Pancreas (tissue), 10 donors: ENCODE measurements around the gene SLC7A7. TPM values are rescaled to one million over a fixed set of nuclear protein-coding genes. Genes with fewer than 3 reads are reported as not detected.

Source experiments
- ATAC-seq, 4 donors: fragments of 200-7000 bp; cut with Tn5 transposase; one replicate each; pipeline versions ENCODE4 v1.8.0 to v1.9.1; 2020; ENCODE audit warnings: mild to moderate bottlenecking in 4 of 4, moderate library complexity in 4 of 4
- DNase-seq, 6 donors: peaks; one replicate each; pipeline ENCODE4 v3.0.0-alpha.2; 2020
- FAIRE-seq: peaks from 2 replicates; lab custom pipeline; 2012; peaks lifted over from hg19 to GRCh38; lab: Jason Lieb, UNC
- H3K27ac ChIP-seq, 4 donors: fragments of 200-600 bp; sonication (generic); 1 replicate in 3 of 4; 2 replicates in 1 of 4; pipeline versions ENCODE4 v1.5.0 to v1.8.0; 2020
- H3K27me3 ChIP-seq, 4 donors: fragments of 200-600 bp; one replicate each; pipeline ENCODE4 v1.8.0; 2021
- H3K36me3 ChIP-seq, 3 donors: fragments of 200-600 bp; sonication (generic) in 1 of 3; one replicate each; pipeline versions ENCODE4 v1.5.0 to v1.8.0; 2020 to 2021
- H3K4me1 ChIP-seq, 3 donors: fragments of 200-600 bp; one replicate each; pipeline ENCODE4 v1.8.0; 2021
- H3K4me3 ChIP-seq, 4 donors: fragments of 200-600 bp; sonication (generic) in 2 of 4; one replicate each; pipeline versions ENCODE4 v1.5.0 to v1.8.0; 2020 to 2021
- H3K9me3 ChIP-seq, 4 donors: fragments of 200-600 bp; one replicate each; pipeline ENCODE4 v1.8.0; 2021
- CTCF ChIP-seq, 4 donors: fragments of 200-600 bp; sonication (generic) in 3 of 4; IDR thresholded peaks; one replicate each; pipeline versions ENCODE4 v1.5.0 to v1.8.0; 2021; ENCODE audit warnings: antibody characterized with exemption in 4 of 4
- whole genome bisulfite sequencing, 2 donors: extraction: QIAGEN DNeasy Blood & Tissue Kit; methylation state at CpG; one replicate each; pipeline ENCODE4 v1.1.7; 2013; 5-methylcytosine and 5-hydroxymethylcytosine counted together
- intact Hi-C, 3 donors: fragments of 100-400 bp; cut with DNase I; formaldehyde crosslinking; loops; one replicate each; pipeline versions ENCODE4 v1.11.1 to v1.14.2; 2022
- polyA plus RNA-seq, 2 donors: library from polyadenylated mRNA; stranded (reverse); fragments of 200-250 nt; gene quantifications; one replicate each; pipeline ENCODE4 v1.2.3, GENCODE V29; 2013
- total RNA-seq, 6 donors: library from RNA; stranded (reverse); fragmentation: NEBNext Ultra II Directional in 4 of 6; extraction: Animal tissue kit (Norgen Biotek cat#: 25700) in 4 of 6; gene quantifications; one replicate each; pipeline versions ENCODE4 v1.2.1 to v1.2.4, GENCODE V29; 2021 to 2023
- donor health status: healthy with polysubstance abuse.
- donor health status: DM: no; HTN: no; CAD: no; lungs with moderate emphysema.
- donor health status: DM: no; HTN: no; CAD: no.
- donor health status: control.
- donor health status: control.
- donor health status: Bipolar disorder and iron deficiency.
- donor health status: DM: yes; HTN: yes; CAD: no.
- donor health status: DM: no; HTN: no; CAD: no.
- donor health status: DM: no; HTN: no; CAD: no.
- donor health status: DM: yes; HTN: yes; CAD: no.

The SLC7A7 gene
- total and polyA plus RNA-seq, 8 donors, result 2.9 to 13.1 (median 5.7) TPM

- Histone ChIP-seq H3K36me3 (no peaks in the 10 kb centered on the region), H3K27ac (no peak overlapping the region), H3K4me3 (no peak overlapping the region), H3K27me3 (no peaks in the 10 kb centered on the region), H3K4me1 (no peaks in the 10 kb centered on the region), H3K9me3 (no peaks in the 10 kb centered on the region)
- FAIRE-seq (no peak), DNase-seq (no peak), ATAC-seq (no peak)
- WGBS, 2 donors, result 86 to 91% methylated on average over 3 of the region's 3 CpGs
- intact Hi-C loops, result no loop called here
- TF ChIP-seq CTCF (IDR thresholded peaks at IDR 0.05), result no peak
Measured at GRCh38 chr14:22803687-22803974, 11.6 kb downstream of the SLC7A7 start.

- H3K36me3 ChIP-seq, result no peaks in the 10 kb centered on the region
- no peak for TF ChIP-seq CTCF (IDR thresholded peaks at IDR 0.05)
- H3K27ac ChIP-seq, result no peak overlapping the region
- WGBS, 2 donors, result 82 to 89% methylated on average over 12 of the region's 12 CpGs
- no peak overlapping the region for H3K4me3 ChIP-seq
- no peak for ATAC-seq
- no peaks in the 10 kb centered on the region for H3K27me3 ChIP-seq
- DNase-seq, result no peak
- intact Hi-C loops, result no loop called here
- no peak for FAIRE-seq
- no peaks in the 10 kb centered on the region for H3K9me3 ChIP-seq
- H3K4me1 ChIP-seq, result no peaks in the 10 kb centered on the region
Measured at GRCh38 chr14:22802860-22803686, 12.2 kb downstream of the SLC7A7 start.

GRCh38 chr14:22801716-22802115 lies 13.5 kb downstream of the SLC7A7 start:
- intact Hi-C loops, result no loop called here
- H3K27me3 ChIP-seq, result no peaks in the 10 kb centered on the region
- DNase-seq, result no peak
- no peak for FAIRE-seq
- no peak for ATAC-seq
- no peaks in the 10 kb centered on the region for H3K36me3 ChIP-seq
- H3K4me1 ChIP-seq, result no peaks in the 10 kb centered on the region
- H3K4me3 ChIP-seq, result no peak overlapping the region
- TF ChIP-seq CTCF (IDR thresholded peaks at IDR 0.05), result no peak
- no peak overlapping the region for H3K27ac ChIP-seq
- 84 to 89% methylated on average over 8 of the region's 8 CpGs for WGBS, 2 donors
- no peaks in the 10 kb centered on the region for H3K9me3 ChIP-seq

GRCh38 chr14:22800346-22800745 lies 14.9 kb downstream of the SLC7A7 start:
- Histone ChIP-seq H3K36me3 (no peaks in the 10 kb centered on the region), H3K27me3 (no peaks in the 10 kb centered on the region), H3K9me3 (no peaks in the 10 kb centered on the region), H3K4me1 (no peaks in the 10 kb centered on the region), H3K4me3 (no peak overlapping the region), H3K27ac (no peak overlapping the region)
- no peak for TF ChIP-seq CTCF (IDR thresholded peaks at IDR 0.05)
- ATAC-seq (peak in 1 of 4 donors; percentile 46), FAIRE-seq (no peak), DNase-seq (no peak)
- intact Hi-C loops, result no loop called here
- 80 to 90% methylated on average over 10 of the region's 10 CpGs for WGBS, 2 donors

GRCh38 chr14:22798528-22798927 lies 16.7 kb downstream of the SLC7A7 start:
- DNase-seq (no peak), FAIRE-seq (no peak), ATAC-seq (peak in 1 of 4 donors; percentile 54)
- WGBS, 2 donors, result 49 to 59% methylated on average over 2 of the region's 2 CpGs
- Histone ChIP-seq H3K27ac (no peak overlapping the region), H3K36me3 (no peaks in the 10 kb centered on the region), H3K4me1 (no peaks in the 10 kb centered on the region), H3K4me3 (no peak overlapping the region), H3K9me3 (no peaks in the 10 kb centered on the region), H3K27me3 (no peaks in the 10 kb centered on the region)
- TF ChIP-seq CTCF (IDR thresholded peaks at IDR 0.05), result no peak
- intact Hi-C loops, result no loop called here
